Subcutaneous adipose tissue (tissue), 4 donors: ENCODE results near the gene JSRP1. TPM values are rescaled to one million over a fixed set of nuclear protein-coding genes. Genes with fewer than 3 reads are reported as not detected.

Experiments used
- small RNA-seq: library from RNA; depleted of rRNA; stranded (forward); fragments of <200 nt; gene quantifications from one replicate; pipeline ENCODE3, GENCODE V24; 2016
- total RNA-seq, 4 donors: library from RNA; depleted of rRNA; stranded (reverse); fragments of >200 nt; gene quantifications; one replicate each; pipeline ENCODE4 v1.1.0, GENCODE V29; 2016
- TF ChIP-seq, protein P1 (sequence below): fragments of 450-650 bp; IDR thresholded peaks from one replicate; pipeline ENCODE4 v1.5.1; 2016; ENCODE audit warnings: low read depth, mild to moderate bottlenecking, control low read depth, antibody characterized with exemption, moderate library complexity

The JSRP1 gene
- total RNA-seq, 4 donors from 2014 or later = not detected

- TF ChIP-seq, protein P1, sequence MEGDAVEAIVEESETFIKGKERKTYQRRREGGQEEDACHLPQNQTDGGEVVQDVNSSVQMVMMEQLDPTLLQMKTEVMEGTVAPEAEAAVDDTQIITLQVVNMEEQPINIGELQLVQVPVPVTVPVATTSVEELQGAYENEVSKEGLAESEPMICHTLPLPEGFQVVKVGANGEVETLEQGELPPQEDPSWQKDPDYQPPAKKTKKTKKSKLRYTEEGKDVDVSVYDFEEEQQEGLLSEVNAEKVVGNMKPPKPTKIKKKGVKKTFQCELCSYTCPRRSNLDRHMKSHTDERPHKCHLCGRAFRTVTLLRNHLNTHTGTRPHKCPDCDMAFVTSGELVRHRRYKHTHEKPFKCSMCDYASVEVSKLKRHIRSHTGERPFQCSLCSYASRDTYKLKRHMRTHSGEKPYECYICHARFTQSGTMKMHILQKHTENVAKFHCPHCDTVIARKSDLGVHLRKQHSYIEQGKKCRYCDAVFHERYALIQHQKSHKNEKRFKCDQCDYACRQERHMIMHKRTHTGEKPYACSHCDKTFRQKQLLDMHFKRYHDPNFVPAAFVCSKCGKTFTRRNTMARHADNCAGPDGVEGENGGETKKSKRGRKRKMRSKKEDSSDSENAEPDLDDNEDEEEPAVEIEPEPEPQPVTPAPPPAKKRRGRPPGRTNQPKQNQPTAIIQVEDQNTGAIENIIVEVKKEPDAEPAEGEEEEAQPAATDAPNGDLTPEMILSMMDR = no peak
These were observed 46.0 kb downstream of the JSRP1 start for GRCh38 chr19:2210206-2210605.

- TF ChIP-seq, protein P1 = no peak
These were observed 46.8 kb downstream of the JSRP1 start for GRCh38 chr19:2209408-2209807.

DNA sequence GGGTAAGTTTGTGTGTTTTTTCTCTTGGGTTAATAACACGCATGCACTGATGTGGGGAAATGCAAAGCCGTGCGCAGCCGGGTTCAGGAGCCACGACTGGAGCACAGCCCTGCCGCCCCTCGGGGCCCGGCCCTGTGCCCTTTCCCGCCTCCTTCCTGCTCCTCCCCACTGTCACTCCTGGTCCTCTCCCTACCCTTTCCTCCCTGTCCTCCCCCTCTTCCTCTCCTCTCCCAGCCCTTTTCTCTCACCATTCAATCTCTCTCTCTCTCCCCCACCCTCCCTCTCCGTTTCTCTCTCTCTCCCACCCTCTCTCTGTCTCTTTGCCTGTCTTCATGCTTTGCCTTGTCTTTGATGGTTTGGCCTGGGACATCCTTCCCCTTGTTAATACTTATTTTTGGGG, 47.2 kb downstream of the JSRP1 start:
- TF ChIP-seq, protein P1 = no peak

DNA sequence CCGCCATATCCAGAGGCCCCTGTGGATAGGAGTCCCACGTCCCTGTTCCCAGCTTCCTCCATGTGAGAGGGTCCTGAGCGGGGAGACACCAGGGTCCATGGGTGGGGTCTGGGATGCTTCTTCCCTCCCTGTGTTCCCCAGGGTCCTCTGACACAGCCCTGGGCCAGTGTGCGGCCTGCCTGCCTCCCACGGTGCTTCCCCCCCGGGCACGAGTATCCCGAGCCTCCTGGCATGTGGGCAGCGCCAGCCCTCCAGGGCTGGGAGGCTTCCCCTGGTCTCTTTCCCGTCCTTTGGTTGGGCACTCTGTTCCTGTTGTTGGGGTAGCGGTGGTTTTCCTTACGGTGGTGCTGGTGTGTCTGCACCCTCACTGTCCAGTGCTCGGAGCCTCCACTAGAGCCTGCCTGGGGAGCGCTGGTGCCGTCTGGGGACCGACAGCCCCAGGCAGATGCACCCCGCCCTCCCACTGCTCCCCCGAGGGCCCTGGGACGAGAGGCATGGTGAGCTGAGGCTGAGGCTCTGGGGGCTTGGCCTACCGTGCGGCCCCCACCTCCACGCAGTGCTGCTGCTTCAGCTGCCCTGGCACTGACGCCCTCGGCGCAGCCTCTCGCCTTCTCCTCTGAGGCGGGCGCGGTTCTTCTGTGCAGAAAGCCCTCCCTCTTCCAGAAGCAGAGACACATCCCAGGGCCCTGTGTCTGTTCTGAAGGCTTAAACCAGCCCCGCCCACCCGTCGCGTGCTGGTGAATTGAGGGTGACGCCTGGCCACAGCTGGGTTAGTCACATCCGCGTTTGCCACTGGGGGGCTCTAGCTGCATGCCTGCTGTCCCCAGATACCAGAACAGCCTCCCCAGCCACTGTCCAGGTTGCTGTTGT, 48.0 kb downstream of the JSRP1 start:
- TF ChIP-seq, protein P1 = no peak

DNA sequence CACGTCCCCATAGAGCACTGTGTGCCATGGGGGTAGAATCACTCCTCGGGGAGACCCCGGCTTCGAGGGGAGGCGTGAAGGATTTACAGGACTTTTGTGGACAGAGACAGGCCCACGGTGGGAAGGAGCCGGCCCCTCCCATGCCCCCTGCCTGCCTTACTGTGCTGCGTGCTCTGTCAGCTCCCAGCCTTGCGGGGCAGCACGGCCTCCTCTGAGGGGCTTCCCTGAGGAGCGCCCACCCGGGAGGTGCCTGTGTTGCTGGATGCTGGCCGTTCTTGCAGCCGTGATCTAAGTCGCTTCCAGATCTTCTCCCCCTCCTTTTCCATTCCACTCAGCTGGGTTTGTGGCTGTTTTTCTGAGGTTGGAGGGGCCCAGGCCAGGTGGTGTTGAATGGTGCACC, 49.2 kb downstream of the JSRP1 start:
- TF ChIP-seq, protein P1 = no peak

DNA sequence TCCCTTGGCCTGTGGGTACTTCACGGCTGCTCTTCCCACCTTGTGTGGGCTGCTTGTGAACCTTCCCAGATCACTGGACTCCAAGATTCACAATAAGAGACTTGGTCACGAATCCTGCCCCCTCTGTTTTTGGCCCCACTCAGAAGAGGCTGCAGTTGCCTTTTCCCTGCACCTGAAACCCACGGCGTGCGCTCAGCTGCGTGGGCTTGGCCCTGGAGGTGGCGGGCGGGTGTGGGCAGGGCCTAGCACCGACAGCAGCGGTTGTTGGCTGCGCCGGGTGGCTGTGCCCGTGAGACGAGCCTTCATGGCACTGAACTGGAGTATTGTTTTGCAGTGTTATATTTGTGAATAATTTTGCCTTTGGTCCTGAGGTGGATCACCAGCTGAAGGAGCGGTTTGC, 53.9 kb downstream of the JSRP1 start:
- TF ChIP-seq, protein P1 = no peak

Small RNAs within 50 kb of the gene (small RNA-seq; reads per million reads assigned to genes)
- 1.1 reads per million for gene MIR1227

Other genes with a start within 250 kb of the JSRP1 start
- gene BTBD2, start 240.7 kb downstream of the JSRP1 start, total RNA-seq = 10 to 100 TPM; 39.6 to 76.5 (median 54.3) TPM
- 100 to 1,000 TPM; 120 to 386 (median 204) TPM for gene MKNK2, start 205.2 kb downstream of the JSRP1 start, total RNA-seq
- 10 to 100 TPM; 27.9 to 53.3 (median 46.5) TPM for gene MOB3A, start 160.1 kb downstream of the JSRP1 start, total RNA-seq
- 10 to 100 TPM in 2 of 4 donors, 1 to 10 TPM in 2; 2.0 to 11.1 (median 6.3) TPM for gene IZUMO4, start 159.5 kb downstream of the JSRP1 start, total RNA-seq
- gene AP3D1, start 104.9 kb downstream of the JSRP1 start, total RNA-seq = 10 to 100 TPM; 46.6 to 94.0 (median 57.5) TPM
- 10 to 100 TPM in 1 of 4 donors, 1 to 10 TPM in 3; 3.2 to 12.2 (median 5.4) TPM for gene DOT1L, start 92.5 kb downstream of the JSRP1 start, total RNA-seq
- 10 to 100 TPM; 21.0 to 78.2 (median 47.3) TPM for gene PLEKHJ1, start 20.1 kb downstream of the JSRP1 start, total RNA-seq
- gene SF3A2, start 19.6 kb downstream of the JSRP1 start, total RNA-seq = 10 to 100 TPM; 13.4 to 59.3 (median 28.0) TPM
- under 1 TPM in 1 of 4 donors, not detected in 3; 0.34 TPM for gene AMH, start 7.1 kb downstream of the JSRP1 start, total RNA-seq
- under 1 TPM in 3 of 4 donors, not detected in 1; 0.68 to 0.88 (median 0.75) TPM for gene PEAK3, start 25.8 kb upstream of the JSRP1 start, total RNA-seq
- gene LINGO3, start 51.7 kb upstream of the JSRP1 start, total RNA-seq = not detected
- 10 to 100 TPM; 51.8 to 95.7 (median 71.9) TPM for gene LSM7, start 72.2 kb upstream of the JSRP1 start, total RNA-seq
- gene SPPL2B, start 72.3 kb upstream of the JSRP1 start, total RNA-seq = 10 to 100 TPM in 2 of 4 donors, 1 to 10 TPM in 2; 8.7 to 50.3 (median 12.5) TPM
- gene TMPRSS9, start 103.8 kb upstream of the JSRP1 start, total RNA-seq = not detected
- 10 to 100 TPM; 15.8 to 33.7 (median 24.7) TPM for gene TIMM13, start 171.2 kb upstream of the JSRP1 start, total RNA-seq
- gene LMNB2, start 200.5 kb upstream of the JSRP1 start, total RNA-seq = 10 to 100 TPM in 2 of 4 donors, 1 to 10 TPM in 2; 6.5 to 13.8 (median 9.9) TPM
- gene GADD45B, start 219.7 kb upstream of the JSRP1 start, total RNA-seq = 100 to 1,000 TPM; 119 to 260 (median 212) TPM